Astrocyte of the spinal cord (primary cell): ENCODE data around the gene LY86.

Experiments
- DNase-seq: peaks from one replicate; pipeline ENCODE4 v3.0.0; 2011; ENCODE audit warnings: low read depth, low spot score
- H3K4me3 ChIP-seq: 2 replicates; pipeline ENCODE4 v1.5.1; 2011; ENCODE audit warnings: low read depth, mild to moderate bottlenecking, low read length, moderate library complexity
- in situ Hi-C: cut with HindIII; loops from 2 replicates; pipeline ENCODE4 v1.10.0; 2017; ENCODE audit warnings: low sequenced_read_pairs
- TF ChIP-seq, protein P1 (sequence below): IDR thresholded peaks from 2 replicates; pipeline ENCODE4 v1.5.1; 2012; ENCODE audit warnings: low read depth, mild to moderate bottlenecking, low read length, inconsistent platforms

Gene LY86

GRCh38 chr6:6560909-6561308 is 27.6 kb upstream of the LY86 start:
- in situ Hi-C loops = no loop called here
- H3K4me3 ChIP-seq = no peak overlapping the region
- DNase-seq = no peak
- TF ChIP-seq, protein P1, sequence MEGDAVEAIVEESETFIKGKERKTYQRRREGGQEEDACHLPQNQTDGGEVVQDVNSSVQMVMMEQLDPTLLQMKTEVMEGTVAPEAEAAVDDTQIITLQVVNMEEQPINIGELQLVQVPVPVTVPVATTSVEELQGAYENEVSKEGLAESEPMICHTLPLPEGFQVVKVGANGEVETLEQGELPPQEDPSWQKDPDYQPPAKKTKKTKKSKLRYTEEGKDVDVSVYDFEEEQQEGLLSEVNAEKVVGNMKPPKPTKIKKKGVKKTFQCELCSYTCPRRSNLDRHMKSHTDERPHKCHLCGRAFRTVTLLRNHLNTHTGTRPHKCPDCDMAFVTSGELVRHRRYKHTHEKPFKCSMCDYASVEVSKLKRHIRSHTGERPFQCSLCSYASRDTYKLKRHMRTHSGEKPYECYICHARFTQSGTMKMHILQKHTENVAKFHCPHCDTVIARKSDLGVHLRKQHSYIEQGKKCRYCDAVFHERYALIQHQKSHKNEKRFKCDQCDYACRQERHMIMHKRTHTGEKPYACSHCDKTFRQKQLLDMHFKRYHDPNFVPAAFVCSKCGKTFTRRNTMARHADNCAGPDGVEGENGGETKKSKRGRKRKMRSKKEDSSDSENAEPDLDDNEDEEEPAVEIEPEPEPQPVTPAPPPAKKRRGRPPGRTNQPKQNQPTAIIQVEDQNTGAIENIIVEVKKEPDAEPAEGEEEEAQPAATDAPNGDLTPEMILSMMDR = no peak

GRCh38 chr6:6564154-6564553 is 24.4 kb upstream of the LY86 start:
- no peak overlapping the region for H3K4me3 ChIP-seq
- TF ChIP-seq, protein P1 = no peak
- in situ Hi-C loops = no loop called here
- no peak for DNase-seq

- in situ Hi-C loops = no loop called here
- TF ChIP-seq, protein P1 = no peak
Observed at GRCh38 chr6:6565069-6565468, 23.5 kb upstream of the LY86 start.

DNA sequence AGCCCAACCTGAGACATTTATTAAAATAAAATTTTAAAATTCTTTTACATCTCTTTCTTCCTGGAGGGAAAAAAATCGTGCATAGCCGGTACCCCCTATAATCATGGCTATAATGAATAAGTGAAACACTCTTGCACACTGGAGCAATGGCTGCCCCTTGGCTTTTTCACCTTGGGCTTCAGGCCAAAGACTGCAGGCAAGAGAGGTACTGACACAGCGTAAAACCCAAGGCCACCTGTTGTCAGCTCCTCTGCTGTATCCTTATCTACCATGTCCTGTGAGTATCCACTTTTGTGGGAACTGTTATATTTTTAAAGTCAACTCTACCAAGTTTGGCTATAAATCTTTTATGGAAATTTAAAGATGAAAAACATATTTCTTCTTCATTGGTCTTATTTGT is 23.0 kb upstream of the LY86 start:
- H3K4me3 ChIP-seq = no peak overlapping the region
- no peak for DNase-seq
- TF ChIP-seq, protein P1 = no peak
- in situ Hi-C loops = no loop called here

More at GRCh38 chr6:6565069-6565468, 23.5 kb upstream of the LY86 start:
- no peak overlapping the region for H3K4me3 ChIP-seq
- DNase-seq = no peak

DNA sequence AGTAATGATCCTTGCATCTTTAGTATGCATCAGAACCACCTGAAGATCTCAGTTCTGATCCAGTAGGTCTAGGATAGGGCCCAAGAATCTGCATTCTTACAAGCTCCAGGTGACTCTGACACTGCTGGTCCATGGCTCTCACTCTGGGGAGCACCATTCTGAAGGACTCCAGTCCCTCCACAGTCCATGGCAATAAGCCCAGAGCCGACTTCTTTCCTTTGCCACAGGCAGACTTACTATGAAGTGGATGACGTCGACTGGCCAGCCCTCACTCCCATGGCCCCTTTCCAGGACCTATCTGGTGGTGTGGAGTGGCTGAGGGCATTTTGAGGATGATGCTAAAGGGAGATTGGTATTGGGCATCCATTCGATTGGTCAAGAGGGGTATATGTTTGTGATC is 21.8 kb upstream of the LY86 start:
- in situ Hi-C loops = no loop called here
- no peak overlapping the region for H3K4me3 ChIP-seq
- DNase-seq = no peak
- TF ChIP-seq, protein P1 = no peak

DNA sequence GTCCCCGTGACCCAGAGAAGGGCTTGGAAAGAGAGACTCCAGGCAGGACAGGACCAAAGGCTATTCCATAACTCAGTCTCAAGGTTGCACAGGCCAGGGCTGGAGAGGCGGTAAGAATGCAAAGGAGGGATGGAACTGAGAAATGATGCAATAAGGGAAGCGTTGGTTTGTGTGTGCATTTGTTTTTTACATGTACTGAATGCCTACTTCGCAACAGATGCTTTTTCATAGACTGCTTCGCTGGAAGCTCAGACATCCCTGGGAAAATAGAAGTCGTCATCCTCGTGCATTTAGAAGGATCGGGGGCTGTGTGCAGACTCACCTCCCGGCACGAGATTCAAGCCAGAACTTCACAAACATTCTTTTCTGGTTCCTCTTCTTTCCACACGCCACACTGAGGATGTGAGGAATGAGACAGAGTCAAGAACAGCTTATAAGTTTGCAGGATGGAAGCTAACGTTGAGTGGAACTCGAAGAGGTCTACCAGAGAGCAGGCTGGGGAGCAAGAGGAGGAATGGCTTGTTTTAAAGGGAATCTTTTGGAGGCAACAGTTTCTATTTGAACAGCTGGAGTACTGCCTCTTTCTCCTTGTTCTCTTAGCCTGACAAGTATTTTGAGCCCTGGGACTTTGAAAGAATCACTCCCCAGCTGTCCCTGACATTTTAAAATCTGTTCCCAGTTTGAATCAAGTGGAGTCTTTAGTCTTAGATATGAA is 19.3 kb upstream of the LY86 start:
- TF ChIP-seq, protein P1 = no peak
- no peak for DNase-seq
- in situ Hi-C loops = no loop called here
- no peak overlapping the region for H3K4me3 ChIP-seq
